Stimulated activated CD8-positive, alpha-beta memory T cell treated with anti-CD3 and anti-CD28 coated beads, Interleukin-7, amount 100 ng/mL, for 4 hours (primary cell): ENCODE data around the gene CHD6.
A peak's percentile ranks its signal among the peaks of the same experiment; 100 is the strongest.

Source experiments
- DNase-seq, 2 donors: peaks; one replicate each; pipeline ENCODE4 v3.0.0-alpha.2; 2020; ENCODE audit warnings: low read depth in 2 of 2

Gene CHD6

DNA sequence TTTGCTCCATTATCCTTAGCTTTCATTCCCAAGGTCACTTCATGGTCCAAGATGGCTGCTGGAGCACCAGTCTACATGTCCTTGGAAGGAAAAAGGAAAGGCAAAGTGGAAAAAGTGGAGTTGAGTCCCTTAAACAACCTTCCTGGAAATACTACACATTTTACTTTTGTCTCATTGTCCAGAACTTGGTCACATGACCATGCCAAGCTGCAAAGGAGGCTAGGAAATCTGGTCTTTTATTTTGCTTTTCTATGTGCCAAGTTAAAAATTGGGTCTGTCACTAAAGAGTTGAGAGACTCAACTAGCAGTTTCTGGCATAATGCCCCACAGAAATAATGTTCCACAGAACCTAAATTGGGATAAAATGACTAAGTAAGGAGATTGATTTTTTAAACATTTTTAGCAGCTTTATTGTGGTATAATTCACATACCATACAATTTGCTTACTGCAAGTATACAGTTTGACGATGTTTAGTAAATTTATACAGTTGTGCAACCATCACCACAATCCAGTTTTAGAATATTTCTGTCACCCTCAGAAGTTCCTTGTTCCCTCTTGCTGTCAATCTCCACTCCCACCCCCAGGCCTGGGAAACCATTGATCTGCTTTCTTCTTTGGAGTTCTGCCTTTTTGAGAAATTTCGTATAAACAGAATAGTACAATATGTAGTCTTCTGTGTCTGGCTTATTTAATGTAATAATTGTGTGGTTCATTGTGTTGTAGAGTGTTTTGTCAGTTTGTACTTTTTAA is 5.6 kb upstream of the CHD6 start:
- DNase-seq: no peak

DNA sequence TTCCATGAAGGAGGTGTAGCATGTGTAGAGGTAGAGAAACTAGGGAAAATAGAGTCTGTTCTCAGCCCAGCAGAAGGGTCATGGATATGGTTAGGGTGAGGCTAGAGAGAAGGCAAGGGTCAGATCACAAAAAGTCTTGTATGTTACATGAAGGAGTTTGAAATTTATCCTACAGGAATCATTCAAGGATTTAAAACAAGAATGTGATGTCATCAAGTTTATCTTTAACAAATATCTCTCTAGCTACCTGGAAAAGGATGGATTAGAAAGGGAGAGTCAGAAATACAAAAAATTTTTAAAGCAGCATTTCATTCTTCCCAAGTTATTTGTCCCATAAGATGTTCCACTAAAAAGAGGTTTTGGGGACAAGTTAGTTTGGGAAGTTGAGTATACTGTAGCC is 4.4 kb upstream of the CHD6 start:
- DNase-seq: no peak

DNA sequence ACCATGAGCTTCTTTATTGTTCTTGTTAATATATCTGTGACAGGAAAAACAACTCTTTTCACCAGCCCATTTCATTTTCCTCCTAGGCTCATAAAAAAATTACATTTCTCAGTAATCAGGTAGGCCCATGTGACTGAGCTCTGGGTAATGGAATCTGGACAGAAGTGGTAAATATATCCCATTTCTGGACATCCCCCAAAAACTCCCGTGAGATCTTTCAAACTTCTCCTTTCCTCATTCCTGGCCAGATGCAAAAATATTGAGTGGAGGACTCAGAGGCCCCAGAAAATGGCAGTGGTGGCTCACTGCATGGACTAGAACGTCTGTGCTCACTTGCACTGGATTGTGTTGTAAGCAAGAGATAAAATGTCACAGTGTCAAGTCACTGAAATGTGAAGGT is 3.8 kb upstream of the CHD6 start:
- DNase-seq: no peak

DNA sequence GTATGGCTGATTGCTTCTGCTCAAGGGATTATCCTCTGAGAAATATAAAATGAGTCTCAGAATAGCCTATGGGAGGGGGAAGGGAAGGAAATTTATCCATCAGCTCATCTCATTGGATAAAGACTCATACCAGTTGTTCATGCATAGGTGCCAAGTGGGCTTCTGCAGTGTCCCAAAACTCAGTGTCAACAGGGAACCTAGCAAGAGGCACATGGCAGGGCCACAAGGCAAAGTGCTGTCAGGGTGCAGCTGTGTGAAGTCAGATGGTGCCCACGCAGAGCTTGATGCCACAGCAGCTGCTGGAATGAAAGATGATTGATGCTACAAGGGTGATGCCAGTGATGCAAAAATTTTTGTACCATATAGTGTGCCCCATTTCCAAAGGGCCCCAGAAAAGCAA is 3.2 kb upstream of the CHD6 start:
- DNase-seq: no peak

DNA sequence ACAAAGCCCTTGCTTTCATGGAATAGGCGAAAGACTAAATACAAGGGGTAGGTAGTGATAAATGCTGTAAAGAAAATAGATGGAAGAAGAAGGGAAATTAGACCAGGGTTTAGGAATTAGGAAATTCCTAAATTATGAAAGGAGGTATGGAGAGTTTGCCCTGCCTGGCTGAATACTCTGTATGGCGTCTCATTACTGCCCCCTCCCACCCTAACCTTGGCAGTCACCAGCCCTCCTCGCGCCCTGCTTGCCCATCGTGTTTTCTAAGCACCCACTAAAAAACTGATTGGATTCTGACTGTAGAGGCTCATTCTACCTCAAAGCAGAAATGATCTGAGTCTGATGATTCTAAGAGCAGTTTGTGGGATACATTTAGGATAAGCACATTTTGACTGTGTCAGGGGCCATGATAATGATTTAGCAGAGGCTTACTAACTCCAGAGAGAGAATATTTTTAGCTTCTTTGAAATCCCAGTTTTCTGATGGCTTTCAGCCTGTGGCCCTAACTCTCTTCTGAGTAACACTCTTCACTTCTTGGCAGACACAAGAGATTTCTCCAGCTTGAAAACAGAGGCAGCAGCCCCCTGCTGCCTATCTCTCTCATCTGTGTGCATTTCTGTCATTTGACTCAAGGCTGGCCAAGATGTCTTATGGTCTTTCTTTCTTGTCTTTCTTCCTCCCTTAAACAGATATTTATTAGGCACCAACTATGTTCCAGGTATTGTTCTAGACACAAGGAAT is 1.4 kb upstream of the CHD6 start:
- DNase-seq: no peak

DNA sequence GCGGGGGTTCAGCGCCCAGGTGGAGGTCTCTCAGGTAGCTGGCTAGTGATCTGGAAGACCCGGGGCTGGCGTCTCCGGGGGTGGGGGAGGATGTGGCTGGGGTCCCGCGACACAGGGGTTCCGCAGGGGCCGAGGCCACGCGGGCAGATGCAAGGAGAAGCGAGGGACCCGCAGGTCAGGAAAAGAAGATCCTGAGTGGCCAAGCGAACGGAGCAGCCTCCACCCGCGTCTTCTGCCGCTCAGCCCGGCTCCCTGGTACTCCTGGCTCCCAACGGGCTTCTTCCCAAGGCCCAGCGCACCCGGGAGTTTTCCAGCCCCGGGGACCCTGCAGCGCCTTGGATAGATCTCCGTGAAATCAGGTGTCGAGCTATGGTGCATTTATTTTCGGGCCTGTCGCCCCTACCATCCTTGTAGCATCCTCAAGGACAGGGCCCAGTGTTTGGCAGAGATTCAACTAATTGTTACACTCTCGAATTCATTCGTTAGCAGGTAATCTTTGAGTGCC is 682 bp upstream of the CHD6 start:
- no peak for DNase-seq

DNA sequence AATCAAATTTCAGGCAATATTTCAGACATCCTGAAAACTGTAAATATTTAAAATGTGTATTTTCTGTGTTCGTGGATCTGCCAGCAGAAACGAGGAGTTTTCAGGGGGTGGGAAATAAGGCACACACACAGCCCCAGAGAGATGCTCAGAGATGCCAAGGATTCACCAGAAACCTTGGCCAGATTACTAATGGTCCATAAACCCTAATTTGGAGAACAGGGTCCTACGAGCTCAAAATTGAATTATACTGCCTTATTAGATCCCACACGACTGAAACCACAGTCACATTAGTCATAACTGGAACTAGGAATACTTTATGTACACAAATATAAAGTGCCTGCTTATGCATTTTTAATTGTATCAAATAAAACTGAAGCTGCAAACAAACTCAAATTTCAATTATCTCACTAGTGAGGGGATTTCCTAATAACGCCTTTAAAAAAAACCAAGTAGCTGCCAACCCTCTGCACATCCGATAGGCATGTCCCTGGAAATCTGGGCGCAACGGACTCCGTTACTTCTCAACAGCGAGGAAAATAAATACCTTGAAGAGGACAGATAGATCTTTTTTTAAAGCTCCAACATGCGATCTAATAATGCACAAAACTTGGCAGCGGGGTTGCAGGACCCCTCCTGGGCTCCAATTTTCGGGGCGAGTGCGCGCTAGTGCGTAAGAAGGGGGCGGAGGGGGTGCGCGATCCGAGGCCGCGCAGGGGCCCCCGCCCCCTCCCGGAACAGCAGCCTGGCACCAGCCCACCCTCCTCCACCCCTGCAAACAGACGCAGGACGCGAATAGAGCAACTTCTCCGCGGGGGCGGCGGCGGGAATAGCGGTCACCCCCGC is 897 bp downstream of the CHD6 start:
- peak; percentile 17 to 60 for DNase-seq

DNA sequence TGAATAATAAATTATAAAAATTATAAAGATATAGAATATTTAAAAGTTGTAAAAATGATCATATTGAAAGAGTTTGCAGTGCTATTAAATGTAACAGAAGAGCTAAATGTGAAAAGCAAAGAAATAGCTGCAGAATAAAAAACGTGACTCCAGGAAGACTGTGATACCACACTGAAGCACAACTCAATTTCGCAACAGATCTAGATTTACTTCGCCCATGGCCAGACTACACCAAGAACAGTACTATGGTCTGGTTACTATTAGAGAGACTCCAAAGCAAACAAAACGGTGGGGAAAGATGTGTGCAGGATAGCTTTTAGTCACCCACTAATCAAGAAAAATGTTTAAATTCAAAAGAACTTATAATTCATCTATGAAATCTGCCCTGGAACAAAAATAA is 1.9 kb downstream of the CHD6 start:
- no peak for DNase-seq

DNA sequence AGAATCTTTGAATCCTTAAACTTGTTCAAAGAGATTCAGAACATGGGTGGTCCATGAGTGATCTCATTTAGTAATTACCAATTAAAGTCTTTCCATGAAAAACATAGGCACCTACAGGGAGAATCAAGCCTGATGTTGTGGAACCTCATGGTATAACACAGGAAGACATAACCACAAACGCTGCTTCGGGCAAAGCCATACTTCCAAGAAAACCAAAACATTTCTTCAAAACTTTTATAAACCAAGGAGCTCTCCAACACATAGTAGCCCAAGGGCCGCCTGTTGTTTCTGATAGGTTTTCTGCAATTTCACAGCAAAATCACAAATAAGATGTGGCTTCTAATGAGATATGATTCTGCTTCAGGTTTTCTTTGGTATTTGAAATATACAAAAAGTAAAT is 2.5 kb downstream of the CHD6 start:
- no peak for DNase-seq

DNA sequence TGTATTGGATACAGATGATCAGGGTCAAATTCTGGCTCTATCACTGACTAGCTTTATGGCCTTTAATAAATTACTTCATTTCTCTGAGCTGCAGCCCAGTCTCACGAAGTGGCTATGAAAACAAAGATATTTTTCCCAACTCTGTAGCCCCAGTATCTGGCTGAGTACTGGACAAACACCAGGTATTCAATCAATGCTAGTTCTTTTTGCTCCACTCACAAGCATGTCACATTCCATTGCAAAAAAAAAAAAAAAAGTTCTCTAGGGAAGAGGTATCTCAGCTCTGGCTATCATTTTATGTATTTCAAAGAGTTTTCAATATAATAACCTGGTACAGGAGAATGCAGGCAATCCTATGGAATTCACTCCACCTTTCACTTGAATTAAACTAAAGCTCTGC is 3.1 kb downstream of the CHD6 start:
- DNase-seq: no peak

DNA sequence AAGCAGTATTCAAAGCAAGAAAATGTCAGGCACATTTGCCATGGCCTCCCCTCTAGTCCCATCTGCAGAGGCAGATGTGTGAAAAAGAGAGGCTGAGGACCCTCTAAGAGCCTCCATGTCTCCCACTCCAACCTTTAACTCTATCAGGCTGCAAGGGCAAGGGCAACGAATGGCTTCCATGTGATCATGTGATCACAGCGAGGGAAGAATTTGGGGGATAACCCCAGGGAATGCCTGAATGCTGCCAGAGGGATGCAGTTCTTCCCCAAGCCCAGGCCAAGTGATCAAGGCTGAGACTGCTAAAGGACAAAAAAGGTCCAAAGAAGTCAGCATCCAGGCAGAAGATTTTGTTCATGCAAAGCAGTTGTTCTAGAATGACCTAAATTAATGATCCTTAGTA is 4.9 kb downstream of the CHD6 start:
- DNase-seq: no peak

DNA sequence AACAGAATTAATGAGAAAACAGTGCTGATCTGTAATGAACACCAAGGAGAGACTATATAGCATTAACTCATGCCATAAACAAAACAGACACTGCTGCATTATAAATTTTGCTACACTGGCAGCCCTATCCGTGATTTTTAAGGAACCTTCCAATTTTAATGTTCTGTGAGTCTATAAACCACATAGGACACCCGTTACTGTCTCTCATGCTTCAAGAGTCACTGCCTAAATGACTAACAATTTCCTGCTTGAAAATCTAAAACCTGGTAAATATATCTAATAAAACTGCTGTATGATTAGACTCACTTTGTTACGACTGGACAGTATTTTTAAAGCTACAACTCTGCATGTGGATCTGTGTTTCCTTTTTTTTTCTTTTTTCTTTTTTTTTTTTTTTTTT is 8.7 kb downstream of the CHD6 start:
- DNase-seq: no peak

DNA sequence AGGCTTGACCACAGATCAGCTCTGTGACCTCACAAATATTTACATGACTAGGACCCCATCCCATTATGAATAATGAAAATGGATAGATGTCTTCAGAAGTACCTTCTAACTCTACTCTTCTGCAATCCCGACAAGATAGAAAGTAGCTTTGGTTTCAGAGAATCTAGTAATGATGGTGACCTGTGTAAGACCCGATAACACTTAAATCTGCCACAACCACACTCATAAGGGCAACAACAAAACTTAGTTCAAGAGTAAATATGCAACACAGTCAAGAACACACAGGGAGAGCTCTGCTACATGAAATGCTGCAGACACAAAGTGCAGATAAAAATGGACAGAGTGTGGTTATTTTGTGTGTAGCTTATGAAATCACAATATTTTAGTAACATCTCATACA is 9.6 kb downstream of the CHD6 start:
- DNase-seq: no peak

DNA sequence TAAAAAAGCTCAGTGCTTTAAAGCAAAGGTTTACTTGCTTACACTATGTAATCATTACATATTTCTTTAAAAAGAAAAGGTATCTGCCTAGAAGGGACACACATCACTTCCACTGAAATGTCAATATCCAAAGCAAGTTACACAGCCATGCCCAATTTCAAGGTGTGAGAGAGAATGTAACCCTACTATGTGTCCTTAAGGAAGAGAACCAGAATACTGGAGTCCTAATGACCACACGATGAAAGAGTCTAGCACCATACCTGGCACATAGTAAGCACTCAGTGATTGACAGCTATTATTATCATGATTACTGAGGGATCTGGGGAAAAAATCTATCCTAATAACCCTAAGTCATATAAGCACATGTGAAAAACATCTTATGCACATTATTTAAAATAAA is 10.4 kb downstream of the CHD6 start:
- DNase-seq: no peak

DNA sequence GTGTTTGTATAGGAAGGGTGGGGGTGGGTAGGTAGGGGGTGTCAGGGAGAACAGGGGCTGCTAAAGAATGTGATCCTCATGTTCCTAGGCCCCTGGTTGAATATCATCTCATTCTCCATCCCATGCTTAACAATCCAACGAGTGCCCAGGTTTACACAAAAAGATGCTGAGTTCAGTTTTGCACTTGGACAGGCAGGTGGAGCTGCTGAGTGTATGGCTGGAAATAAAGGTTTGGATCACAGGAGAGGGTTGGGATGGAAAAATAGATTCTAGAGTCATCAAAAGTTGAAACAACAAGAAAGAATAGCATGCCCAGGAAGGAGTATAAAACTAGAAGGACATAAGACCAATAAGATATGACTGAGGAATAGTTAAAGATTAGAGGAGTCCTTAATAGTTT is 14.2 kb downstream of the CHD6 start:
- no peak for DNase-seq

DNA sequence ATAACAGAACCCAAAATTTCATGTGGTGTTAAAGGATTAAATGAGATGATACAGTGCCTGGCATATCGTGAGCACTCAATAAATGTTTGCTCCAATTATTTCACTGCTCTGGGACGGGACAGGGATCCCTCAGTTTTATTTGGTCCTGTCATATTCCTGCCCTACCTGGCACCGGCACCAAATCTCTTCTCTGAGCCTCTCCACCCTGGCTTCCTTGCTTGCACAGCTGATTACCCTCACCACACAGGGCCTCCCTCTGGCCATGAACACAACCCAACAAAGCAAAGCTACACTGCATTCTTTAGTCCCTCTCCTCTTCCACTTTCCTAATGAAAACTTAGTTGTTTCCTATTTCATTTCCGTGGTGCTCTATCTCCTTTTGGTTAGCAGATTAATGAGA is 16.4 kb downstream of the CHD6 start:
- no peak for DNase-seq

DNA sequence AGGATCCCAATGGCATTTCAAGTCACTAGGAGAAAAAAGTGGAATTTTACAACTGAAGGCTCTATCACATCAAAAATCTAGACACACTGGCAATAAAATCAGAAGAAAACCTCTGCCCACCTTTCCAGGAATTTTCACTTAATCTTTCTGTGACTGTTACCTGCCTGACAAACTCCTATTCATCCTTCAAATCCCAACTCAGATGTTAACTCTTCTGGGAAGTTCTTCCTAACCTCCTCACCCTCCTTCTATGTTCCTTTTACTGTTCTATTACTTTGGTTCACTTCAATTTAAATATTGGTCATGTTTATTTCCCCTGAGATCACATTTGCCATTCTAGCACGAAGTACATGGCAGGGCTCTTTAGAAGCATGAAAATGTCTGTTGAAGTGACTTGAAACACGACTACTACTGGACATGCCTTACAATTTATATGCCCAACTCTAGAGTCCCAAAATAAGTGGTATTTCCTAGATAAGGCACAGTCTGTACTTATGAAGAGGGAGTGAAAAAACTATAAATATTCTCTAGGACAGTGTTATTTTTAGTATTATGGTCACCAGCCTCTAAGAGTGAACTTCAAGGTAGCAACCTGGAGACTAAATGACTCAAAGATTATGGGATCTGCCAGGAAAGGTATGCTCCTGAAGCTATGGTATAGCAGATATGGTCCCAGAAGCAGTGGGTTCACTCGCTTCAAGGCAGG is 17.1 kb downstream of the CHD6 start:
- no peak for DNase-seq

DNA sequence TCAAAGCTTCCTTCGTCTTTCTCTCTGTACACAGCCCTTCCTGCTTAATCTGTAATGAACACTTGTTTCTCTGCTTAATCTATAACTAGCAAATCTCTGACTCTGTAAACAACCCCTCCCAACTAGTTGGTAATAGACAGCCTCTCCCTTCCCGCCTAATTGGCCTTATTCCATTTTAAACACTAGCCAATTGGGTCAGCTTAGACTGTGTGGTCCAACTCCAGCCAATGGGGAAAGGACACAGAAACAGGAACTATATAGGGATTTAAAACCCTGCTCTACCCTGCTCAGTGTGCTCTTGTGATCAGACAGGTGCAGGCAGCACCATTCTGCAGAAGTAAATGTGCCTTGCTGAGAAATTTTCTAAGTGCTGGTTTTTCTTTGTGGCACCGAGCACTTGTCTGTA is 18.5 kb downstream of the CHD6 start:
- no peak for DNase-seq

DNA sequence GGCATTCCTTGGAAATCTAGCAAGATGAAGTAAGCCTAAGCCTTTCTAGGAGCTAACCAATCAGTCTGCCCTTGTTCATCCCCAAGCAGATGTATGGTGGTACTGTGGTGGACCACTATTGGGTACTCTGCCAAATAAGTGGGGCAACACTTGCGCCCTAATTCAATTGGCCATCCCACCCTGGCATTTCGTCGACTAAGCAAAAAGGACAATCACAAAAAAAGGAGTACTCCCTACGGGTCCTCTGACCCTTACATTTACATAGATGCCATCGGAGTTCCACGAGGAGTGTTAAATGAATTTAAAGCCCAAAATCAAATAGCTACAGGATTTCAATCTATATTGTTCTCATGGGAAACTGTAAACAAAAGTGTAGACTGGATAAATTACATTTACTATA is 19.5 kb downstream of the CHD6 start:
- DNase-seq: no peak

DNA sequence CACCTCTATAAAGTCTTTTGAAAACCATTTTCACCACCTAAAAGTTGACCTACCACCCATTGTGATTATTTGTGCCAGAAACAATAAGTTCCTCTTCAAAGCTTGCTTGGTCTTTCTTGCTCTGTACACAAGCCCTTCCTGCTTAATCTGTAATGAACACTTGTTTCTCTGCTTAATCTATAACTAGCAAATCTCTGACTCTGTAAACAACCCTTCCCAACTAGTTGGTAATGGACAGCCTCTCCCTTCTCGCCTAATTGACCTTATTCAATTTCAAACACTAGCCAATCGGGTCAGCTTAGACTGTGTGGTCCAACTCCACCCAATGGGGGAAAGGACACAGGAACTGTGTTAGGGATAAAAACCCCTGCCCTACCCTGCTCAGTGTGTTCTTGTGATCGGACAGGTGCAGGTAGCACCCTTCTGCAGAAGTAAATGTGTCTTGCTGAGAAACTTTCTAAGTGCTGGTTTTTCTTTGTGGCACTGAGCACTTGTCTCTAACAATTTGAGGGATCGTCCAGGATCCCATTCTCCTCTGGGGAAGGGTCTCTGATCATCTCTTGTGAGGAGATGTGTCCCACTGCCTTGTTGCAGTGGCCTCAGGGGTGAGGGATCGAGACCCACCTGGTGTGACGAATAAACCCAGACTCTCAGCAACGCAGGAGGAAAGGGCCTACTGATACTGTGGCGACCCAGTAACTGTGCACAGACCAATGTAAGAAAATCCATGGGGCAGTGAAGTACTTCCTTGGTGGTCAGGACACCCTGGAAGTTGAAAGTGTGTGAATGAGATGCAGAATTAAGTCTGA is 23.5 kb downstream of the CHD6 start:
- DNase-seq: no peak
